Upper lobe of right lung (tissue), 1 donor: ENCODE results near the gene HINT1. TPM values are rescaled to one million over a fixed set of nuclear protein-coding genes. Genes with fewer than 3 reads are reported as not detected.
"Not testable (repeated sequence)": the region's sequence is repeated elsewhere in the genome, so short reads cannot be mapped to it uniquely, and the experiment has no call there.

Experiments
- ATAC-seq: fragments of 200-7000 bp; cut with Tn5 transposase; one replicate; pipeline ENCODE4 v1.9.1; 2020; ENCODE audit warnings: mild to moderate bottlenecking, moderate library complexity
- DNase-seq: peaks from one replicate; pipeline ENCODE4 v3.0.0-alpha.2; 2020
- H3K27ac ChIP-seq: fragments of 200-600 bp; one replicate; pipeline ENCODE4 v1.8.0; 2022
- H3K27me3 ChIP-seq: fragments of 200-600 bp; one replicate; pipeline ENCODE4 v1.8.0; 2022; ENCODE audit warnings: mild to moderate bottlenecking
- H3K36me3 ChIP-seq: fragments of 200-600 bp; one replicate; pipeline ENCODE4 v1.8.0; 2022
- H3K4me1 ChIP-seq: fragments of 200-600 bp; one replicate; pipeline ENCODE4 v1.8.0; 2022
- H3K4me3 ChIP-seq: fragments of 200-600 bp; one replicate; pipeline ENCODE4 v1.8.0; 2022; ENCODE audit warnings: mild to moderate bottlenecking
- H3K9me3 ChIP-seq: fragments of 200-600 bp; one replicate; pipeline ENCODE4 v1.8.0; 2022
- intact Hi-C: fragments of 100-400 bp; cut with DNase I; formaldehyde crosslinking; loops from one replicate; pipeline ENCODE4 v1.11.0; 2022
- total RNA-seq: library from RNA; stranded (reverse); fragmentation: NEBNext Ultra II Directional; extraction: Animal tissue kit (Norgen Biotek cat#: 25700); gene quantifications from one replicate; pipeline ENCODE4 v1.2.1, GENCODE V29; 2021
- TF ChIP-seq, protein P1 (sequence below): fragments of 200-600 bp; IDR thresholded peaks from one replicate; pipeline ENCODE4 v1.8.0; 2022; ENCODE audit warnings: antibody characterized with exemption
- donor health status: DM: no; HTN: yes; CAD: no; lungs with severe emphysema.

The HINT1 gene
- total RNA-seq, 1 donor from 2014 or later = 147 TPM

DNA sequence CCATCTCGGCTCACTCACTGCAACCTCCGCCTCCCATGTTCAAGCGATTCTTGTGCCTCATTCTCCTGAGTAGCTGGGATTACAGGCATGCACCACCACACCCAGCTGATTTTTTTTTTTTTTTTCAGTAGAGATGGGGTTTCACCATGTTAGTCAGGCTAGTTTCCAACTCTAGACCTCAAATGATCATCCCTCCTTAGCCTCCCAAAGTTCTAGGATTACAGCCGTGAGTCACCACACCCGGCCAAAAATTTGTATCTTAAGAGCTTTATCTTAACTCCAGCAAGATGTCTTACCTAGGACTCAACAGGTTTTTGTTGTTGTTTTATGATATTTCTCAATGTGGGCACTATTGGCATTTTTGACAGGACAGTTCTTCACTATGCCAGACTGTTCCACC lies 33.6 kb upstream of the HINT1 start:
- no peaks in the 10 kb centered on the region for H3K9me3 ChIP-seq
- no peak overlapping the region for H3K27ac ChIP-seq
- TF ChIP-seq, protein P1, sequence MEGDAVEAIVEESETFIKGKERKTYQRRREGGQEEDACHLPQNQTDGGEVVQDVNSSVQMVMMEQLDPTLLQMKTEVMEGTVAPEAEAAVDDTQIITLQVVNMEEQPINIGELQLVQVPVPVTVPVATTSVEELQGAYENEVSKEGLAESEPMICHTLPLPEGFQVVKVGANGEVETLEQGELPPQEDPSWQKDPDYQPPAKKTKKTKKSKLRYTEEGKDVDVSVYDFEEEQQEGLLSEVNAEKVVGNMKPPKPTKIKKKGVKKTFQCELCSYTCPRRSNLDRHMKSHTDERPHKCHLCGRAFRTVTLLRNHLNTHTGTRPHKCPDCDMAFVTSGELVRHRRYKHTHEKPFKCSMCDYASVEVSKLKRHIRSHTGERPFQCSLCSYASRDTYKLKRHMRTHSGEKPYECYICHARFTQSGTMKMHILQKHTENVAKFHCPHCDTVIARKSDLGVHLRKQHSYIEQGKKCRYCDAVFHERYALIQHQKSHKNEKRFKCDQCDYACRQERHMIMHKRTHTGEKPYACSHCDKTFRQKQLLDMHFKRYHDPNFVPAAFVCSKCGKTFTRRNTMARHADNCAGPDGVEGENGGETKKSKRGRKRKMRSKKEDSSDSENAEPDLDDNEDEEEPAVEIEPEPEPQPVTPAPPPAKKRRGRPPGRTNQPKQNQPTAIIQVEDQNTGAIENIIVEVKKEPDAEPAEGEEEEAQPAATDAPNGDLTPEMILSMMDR = no peak
- DNase-seq (no peak), ATAC-seq (no peak)
- no peak overlapping the region for H3K4me3 ChIP-seq
- intact Hi-C loops = no loop called here
- no peaks in the 10 kb centered on the region for H3K4me1 ChIP-seq
- no peaks in the 10 kb centered on the region for H3K27me3 ChIP-seq
- H3K36me3 ChIP-seq = no peaks in the 10 kb centered on the region

DNA sequence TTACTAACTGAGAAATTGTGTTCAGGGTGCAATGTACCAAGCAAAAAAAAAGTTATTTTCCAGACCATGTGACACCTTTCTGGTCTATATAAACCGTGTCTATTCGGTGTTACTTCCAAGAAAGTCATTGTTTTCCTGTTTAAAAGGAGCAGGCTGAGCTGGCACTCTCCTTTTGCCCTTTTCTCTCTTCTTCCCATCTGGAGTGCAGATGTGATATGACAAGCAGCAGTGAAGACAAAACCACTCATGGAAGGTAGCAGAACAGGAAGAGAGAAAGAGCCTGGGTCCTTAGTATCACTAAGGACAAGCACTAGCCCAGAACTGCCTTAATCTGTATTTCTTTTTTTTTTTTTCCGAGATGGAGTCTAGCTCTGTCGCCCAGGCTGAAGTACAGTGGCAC lies 31.3 kb upstream of the HINT1 start:
- Histone ChIP-seq H3K36me3 (no peaks in the 10 kb centered on the region), H3K27me3 (no peaks in the 10 kb centered on the region), H3K4me3 (no peak overlapping the region), H3K4me1 (no peaks in the 10 kb centered on the region), H3K27ac (no peak overlapping the region), H3K9me3 (no peaks in the 10 kb centered on the region)
- intact Hi-C loops = no loop called here
- TF ChIP-seq, protein P1 = no peak
- no peak for ATAC-seq
- DNase-seq = no peak

DNA sequence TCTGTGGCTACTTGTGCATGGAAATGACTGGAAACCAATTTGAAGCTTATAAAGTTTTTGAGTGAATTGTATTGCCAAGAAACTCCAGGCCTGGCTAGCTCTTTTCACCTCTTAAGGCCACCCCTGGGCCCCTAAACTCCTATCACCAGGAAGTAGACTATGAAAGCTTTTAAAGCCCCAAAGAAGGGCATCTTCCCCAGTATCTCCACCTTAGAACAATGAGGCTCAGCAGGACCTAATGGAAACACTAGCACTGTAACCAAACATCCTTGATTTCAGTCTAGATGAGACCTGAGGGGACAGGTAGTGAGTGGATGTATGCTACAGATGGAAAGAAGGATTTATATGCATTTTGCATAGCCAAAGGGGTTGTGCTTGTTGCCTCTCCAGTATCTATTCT lies 30.6 kb upstream of the HINT1 start:
- Histone ChIP-seq H3K9me3 (no peaks in the 10 kb centered on the region), H3K4me3 (no peak overlapping the region), H3K36me3 (no peaks in the 10 kb centered on the region), H3K27me3 (no peaks in the 10 kb centered on the region), H3K27ac (no peak overlapping the region), H3K4me1 (no peaks in the 10 kb centered on the region)
- DNase-seq (no peak), ATAC-seq (no peak)
- intact Hi-C loops = no loop called here
- TF ChIP-seq, protein P1 = no peak

DNA sequence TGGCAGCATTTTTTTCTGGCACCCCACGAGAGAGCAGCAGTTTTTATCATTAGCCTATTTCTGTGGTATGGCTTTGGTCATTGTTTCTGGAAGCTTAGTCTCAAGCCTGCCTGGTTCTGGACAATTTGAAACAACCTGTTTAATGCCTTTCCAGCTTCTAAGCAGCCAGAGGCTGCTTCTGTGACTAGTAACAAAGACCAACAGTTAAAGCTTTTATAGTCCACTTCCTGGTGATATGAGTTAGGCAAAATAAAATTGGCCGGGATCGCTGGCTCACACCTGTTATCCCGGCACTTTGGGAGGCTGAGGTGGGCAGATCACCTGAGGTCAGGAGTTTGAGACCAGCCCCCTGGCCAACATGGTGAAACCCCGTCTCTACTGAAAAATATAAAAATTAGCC lies 29.7 kb upstream of the HINT1 start:
- no peak overlapping the region for H3K4me3 ChIP-seq
- TF ChIP-seq, protein P1 = no peak
- no peaks in the 10 kb centered on the region for H3K36me3 ChIP-seq
- intact Hi-C loops = no loop called here
- no peak overlapping the region for H3K27ac ChIP-seq
- H3K9me3 ChIP-seq = no peaks in the 10 kb centered on the region
- H3K4me1 ChIP-seq = no peaks in the 10 kb centered on the region
- H3K27me3 ChIP-seq = no peaks in the 10 kb centered on the region
- DNase-seq (no peak), ATAC-seq (no peak)

DNA sequence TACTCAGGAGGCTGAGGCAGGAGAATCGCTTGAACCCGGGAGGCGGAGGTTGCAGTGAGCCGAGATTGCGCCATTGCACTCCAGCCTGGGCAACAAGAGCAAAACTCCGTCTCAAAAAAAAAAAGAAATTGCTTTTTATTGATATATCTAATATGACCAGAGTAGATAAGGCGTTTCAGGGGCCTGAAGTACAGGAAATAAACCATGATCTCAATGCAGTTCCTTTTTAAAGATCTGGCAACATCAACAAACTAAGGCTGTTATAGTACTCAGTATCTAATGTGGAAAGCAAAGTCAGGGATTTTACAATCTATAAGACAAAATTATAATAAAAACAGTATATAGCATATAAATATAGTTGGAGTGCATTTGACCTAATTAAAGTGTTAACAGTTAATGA lies 28.8 kb upstream of the HINT1 start:
- H3K27ac ChIP-seq, H3K4me3 ChIP-seq, H3K36me3 ChIP-seq, intact Hi-C loops, DNase-seq, H3K9me3 ChIP-seq, H3K4me1 ChIP-seq, ATAC-seq, H3K27me3 ChIP-seq: not testable (repeated sequence)

DNA sequence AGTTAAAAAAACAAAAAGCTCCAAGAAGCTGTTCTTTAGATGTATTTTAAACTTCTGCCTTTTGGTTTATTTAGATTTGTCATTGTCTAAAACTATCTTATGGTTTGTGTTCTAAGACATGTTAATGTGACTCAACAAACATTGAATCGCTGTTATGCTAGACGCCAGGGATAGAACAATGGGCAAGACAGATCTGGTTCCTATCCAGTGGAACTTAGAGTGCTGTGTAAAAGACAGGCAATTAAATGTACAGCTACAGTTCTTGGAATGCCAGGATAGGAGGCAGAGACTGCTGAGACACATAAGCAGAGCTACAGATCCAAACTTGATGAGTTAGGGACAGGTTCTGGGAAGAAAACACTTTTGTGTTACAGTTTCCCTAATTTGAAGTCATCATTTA lies 28.1 kb upstream of the HINT1 start:
- TF ChIP-seq, protein P1 = no peak
- Histone ChIP-seq H3K4me3 (no peak overlapping the region), H3K27ac (no peak overlapping the region), H3K27me3 (no peaks in the 10 kb centered on the region), H3K9me3 (no peaks in the 10 kb centered on the region), H3K36me3 (no peaks in the 10 kb centered on the region), H3K4me1 (no peaks in the 10 kb centered on the region)
- ATAC-seq (no peak), DNase-seq (no peak)
- intact Hi-C loops = no loop called here
